PC-9 (cell line): ENCODE measurements around the gene PACRG. TPM values are rescaled to one million over a fixed set of nuclear protein-coding genes. Genes with fewer than 3 reads are reported as not detected.

Experiments used
- BruUV-seq: library from RNA; stranded (reverse); fragments of 400-500 nt; replicated peaks from 2 replicates; lab custom pipeline; 2021; lab: Mats Ljungman, UMichigan
- CTCF ChIA-PET: fragments of 300-600 bp; sonication (Branson Sonifier 250); formaldehyde crosslinking; loops from one replicate; lab custom pipeline; 2022; ENCODE audit warnings: antibody characterized with exemption; lab: Charles Lee
- POLR2A ChIA-PET: fragments of 300-600 bp; sonication (Branson Sonifier 250); formaldehyde crosslinking; loops from one replicate; lab custom pipeline; 2022; ENCODE audit warnings: antibody characterized with exemption; ENCODE audit not compliant: unreplicated experiment; lab: Charles Lee
- DNase-seq, 2 experiments: peaks; one replicate each; pipeline versions ENCODE4 v3.0.0 to v3.0.0-alpha.2; 2015 to 2022; ENCODE audit warnings: mixed read lengths in 1 of 2
- H2AFZ ChIP-seq: fragments of 200-600 bp; sonication (generic); 2 replicates; pipeline ENCODE4 v1.8.1; 2017; ENCODE audit warnings: antibody characterized with exemption
- H3F3A ChIP-seq: fragments of 200-600 bp; sonication (generic); 2 replicates; pipeline ENCODE4 v1.8.1; 2017; ENCODE audit warnings: antibody characterized with exemption, mild to moderate bottlenecking, low read depth; ENCODE audit not compliant: insufficient read depth
- H3K27ac ChIP-seq: fragments of 200-600 bp; sonication (generic); 2 replicates; pipeline ENCODE4 v1.6.1; 2016; ENCODE audit warnings: mixed run types
- H3K27me3 ChIP-seq: fragments of 200-600 bp; sonication (generic); 2 replicates; pipeline ENCODE4 v1.6.1; 2016; ENCODE audit warnings: low read depth, mixed run types; ENCODE audit not compliant: insufficient read depth
- H3K36me3 ChIP-seq: fragments of 200-600 bp; sonication (generic); 2 replicates; pipeline ENCODE4 v1.6.1; 2016; ENCODE audit warnings: low read depth, mixed run types
- H3K4me1 ChIP-seq: fragments of 200-600 bp; sonication (generic); replicated peaks from 2 replicates; pipeline ENCODE4 v1.6.1; 2016; ENCODE audit warnings: mixed run types; ENCODE audit not compliant: insufficient read depth
- H3K4me2 ChIP-seq: fragments of 200-600 bp; sonication (generic); 2 replicates; pipeline ENCODE4 v1.6.1; 2017; ENCODE audit warnings: mixed run types
- H3K4me3 ChIP-seq: fragments of 200-600 bp; sonication (generic); 2 replicates; pipeline ENCODE4 v1.6.1; 2016; ENCODE audit warnings: mixed run types
- H3K79me2 ChIP-seq: fragments of 200-600 bp; sonication (generic); 2 replicates; pipeline ENCODE4 v1.6.1; 2017; ENCODE audit warnings: low read depth, mixed run types
- H3K9me2 ChIP-seq: fragments of 200-600 bp; sonication (generic); 2 replicates; pipeline ENCODE4 v1.8.1; 2017; ENCODE audit warnings: mild to moderate bottlenecking; ENCODE audit not compliant: insufficient read depth
- H3K9me3 ChIP-seq: fragments of 200-600 bp; sonication (generic); 2 replicates; pipeline ENCODE4 v1.8.1; 2016; ENCODE audit warnings: low read depth; ENCODE audit not compliant: insufficient read depth
- H4K20me1 ChIP-seq: fragments of 200-600 bp; sonication (generic); 2 replicates; pipeline ENCODE4 v1.8.1; 2017; ENCODE audit not compliant: insufficient read depth
- EZH2 ChIP-seq: fragments of 200-600 bp; sonication (generic); IDR thresholded peaks from 2 replicates; pipeline ENCODE4 v1.8.0; 2017; ENCODE audit warnings: antibody characterized with exemption, low read depth
- intact Hi-C: fragments of 100-400 bp; cut with micrococcal nuclease; formaldehyde crosslinking; loops from one replicate; pipeline ENCODE4 v1.10.0; 2022; ENCODE audit not compliant: unreplicated experiment
- total RNA-seq: library from RNA; stranded (reverse); gene quantifications from 2 replicates; pipeline ENCODE4 v1.2.3, GENCODE V29; 2021
- TF ChIP-seq, protein P1 (sequence below): fragments of 200-600 bp; sonication (generic); conservative IDR thresholded peaks from 2 replicates; pipeline ENCODE4 v1.6.1; 2017; ENCODE audit warnings: mixed run types, antibody characterized with exemption, mild to moderate bottlenecking, moderate library complexity

PACRG gene
- total RNA-seq, 1 experiment from 2014 or later, result not detected

DNA sequence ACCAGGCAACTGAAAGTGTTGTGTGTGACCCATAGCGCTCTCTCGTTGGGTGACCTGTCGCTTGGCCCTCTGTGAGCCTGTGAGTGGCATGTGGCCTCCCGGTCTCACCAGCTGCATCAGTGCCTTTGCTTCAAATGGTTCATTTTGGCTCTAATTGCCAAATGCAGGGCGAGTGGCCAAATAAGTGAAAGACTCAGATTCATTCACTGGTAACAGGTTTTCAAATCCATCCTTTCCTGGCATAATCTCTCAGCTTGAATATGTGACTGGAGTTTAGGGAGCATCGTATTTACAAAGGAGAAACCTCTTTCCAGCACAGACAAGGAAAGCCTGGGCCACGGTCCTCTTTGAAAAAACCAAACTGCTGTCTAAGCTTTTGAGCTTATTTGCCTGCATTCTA, 365.1 kb downstream of the PACRG start:
- intact Hi-C loops, result no loop called here
- no peak for DNase-seq
- no peaks in the 10 kb centered on the region for H3K9me2 ChIP-seq
- TF ChIP-seq, protein P1, sequence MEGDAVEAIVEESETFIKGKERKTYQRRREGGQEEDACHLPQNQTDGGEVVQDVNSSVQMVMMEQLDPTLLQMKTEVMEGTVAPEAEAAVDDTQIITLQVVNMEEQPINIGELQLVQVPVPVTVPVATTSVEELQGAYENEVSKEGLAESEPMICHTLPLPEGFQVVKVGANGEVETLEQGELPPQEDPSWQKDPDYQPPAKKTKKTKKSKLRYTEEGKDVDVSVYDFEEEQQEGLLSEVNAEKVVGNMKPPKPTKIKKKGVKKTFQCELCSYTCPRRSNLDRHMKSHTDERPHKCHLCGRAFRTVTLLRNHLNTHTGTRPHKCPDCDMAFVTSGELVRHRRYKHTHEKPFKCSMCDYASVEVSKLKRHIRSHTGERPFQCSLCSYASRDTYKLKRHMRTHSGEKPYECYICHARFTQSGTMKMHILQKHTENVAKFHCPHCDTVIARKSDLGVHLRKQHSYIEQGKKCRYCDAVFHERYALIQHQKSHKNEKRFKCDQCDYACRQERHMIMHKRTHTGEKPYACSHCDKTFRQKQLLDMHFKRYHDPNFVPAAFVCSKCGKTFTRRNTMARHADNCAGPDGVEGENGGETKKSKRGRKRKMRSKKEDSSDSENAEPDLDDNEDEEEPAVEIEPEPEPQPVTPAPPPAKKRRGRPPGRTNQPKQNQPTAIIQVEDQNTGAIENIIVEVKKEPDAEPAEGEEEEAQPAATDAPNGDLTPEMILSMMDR, result no peak
- TF ChIP-seq EZH2, result no peak
- H3K4me3 ChIP-seq, result no peak overlapping the region
- no peak overlapping the region for H2AFZ ChIP-seq
- CTCF ChIA-PET, result no interaction called here
- no peaks in the 10 kb centered on the region for H3K4me1 ChIP-seq
- no peaks in the 10 kb centered on the region for H3K36me3 ChIP-seq
- no TSS peak for BruUV-seq
- H3K79me2 ChIP-seq, result no peaks in the 10 kb centered on the region
- peaks cover 98% of the 10 kb centered on the region for H3K27me3 ChIP-seq
- POLR2A ChIA-PET, result no interaction called here
- H3K4me2 ChIP-seq, result no peak overlapping the region
- H4K20me1 ChIP-seq, result no peaks in the 10 kb centered on the region
- no peak overlapping the region for H3K27ac ChIP-seq
- no peaks in the 10 kb centered on the region for H3K9me3 ChIP-seq
- H3F3A ChIP-seq, result no peaks in the 10 kb centered on the region

DNA sequence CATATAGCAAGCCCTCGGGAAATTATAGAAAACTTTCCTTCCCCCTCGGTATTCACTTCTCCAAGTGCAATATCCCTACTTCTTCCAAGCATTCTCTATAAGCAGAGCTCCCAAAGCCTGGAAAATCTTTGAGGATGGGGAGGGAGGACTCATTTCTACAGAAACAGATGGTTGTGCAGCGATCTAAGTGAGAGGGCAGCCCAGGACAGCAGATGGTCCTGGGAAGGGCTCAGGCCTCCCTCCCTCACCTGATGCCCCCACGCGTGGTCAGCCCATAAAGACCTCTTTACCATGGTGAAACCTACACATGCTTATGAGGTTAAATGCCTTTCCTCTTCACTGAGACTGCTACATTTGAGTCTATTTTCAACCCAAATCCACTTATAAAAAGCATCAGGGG, 367.1 kb downstream of the PACRG start:
- Histone ChIP-seq H3K79me2 (no peaks in the 10 kb centered on the region), H3K4me1 (no peaks in the 10 kb centered on the region), H3F3A (no peaks in the 10 kb centered on the region), H3K9me2 (no peaks in the 10 kb centered on the region), H3K27me3 (peaks cover 98% of the 10 kb centered on the region), H3K9me3 (no peaks in the 10 kb centered on the region), H2AFZ (no peak overlapping the region), H3K4me3 (no peak overlapping the region), H3K4me2 (no peak overlapping the region), H4K20me1 (no peaks in the 10 kb centered on the region), H3K36me3 (no peaks in the 10 kb centered on the region), H3K27ac (no peak overlapping the region)
- no peak for DNase-seq
- intact Hi-C loops, result no loop called here
- BruUV-seq, result no TSS peak
- CTCF ChIA-PET, result no interaction called here
- POLR2A ChIA-PET, result interaction anchor here (0.6 kb wide), 1 partner anchor 99 kb away, joined by 3 read pairs; no protein-coding TSS in a partner anchor
- TF ChIP-seq, protein P1, result no peak
- TF ChIP-seq EZH2, result no peak

GRCh38 chr6:163095401-163095800, 367.6 kb downstream of the PACRG start:
- TF ChIP-seq, protein P1, result no peak
- TF ChIP-seq EZH2, result no peak
- no peak overlapping the region for H3K4me2 ChIP-seq
- peaks cover 98% of the 10 kb centered on the region for H3K27me3 ChIP-seq
- no TSS peak for BruUV-seq
- no peaks in the 10 kb centered on the region for H3K79me2 ChIP-seq
- no peaks in the 10 kb centered on the region for H3K4me1 ChIP-seq
- H3K9me3 ChIP-seq, result no peaks in the 10 kb centered on the region
- H3F3A ChIP-seq, result no peaks in the 10 kb centered on the region
- ChIA-PET POLR2A (interaction anchor here (0.6 kb wide), 1 partner anchor 99 kb away, joined by 3 read pairs; no protein-coding TSS in a partner anchor), CTCF (no interaction called here)
- no peak overlapping the region for H3K27ac ChIP-seq
- H3K4me3 ChIP-seq, result no peak overlapping the region
- intact Hi-C loops, result no loop called here
- H2AFZ ChIP-seq, result no peak overlapping the region
- peak in 1 of 2 experiments; percentile 36 for DNase-seq
- H3K36me3 ChIP-seq, result no peaks in the 10 kb centered on the region
- no peaks in the 10 kb centered on the region for H3K9me2 ChIP-seq
- H4K20me1 ChIP-seq, result no peaks in the 10 kb centered on the region
